Loucy (cell line): ENCODE measurements around the gene SLC15A1.

ENCODE experiments used
- EZH2phosphoT487 ChIP-seq: fragments of 200-600 bp; IDR thresholded peaks from 2 replicates; pipeline ENCODE4 v1.6.1; 2018; ENCODE audit warnings: antibody characterized with exemption, mild to moderate bottlenecking, moderate library complexity, borderline replicate concordance
- TF ChIP-seq, protein P1 (sequence below): fragments of 200-600 bp; sonication (generic); conservative IDR thresholded peaks from 2 replicates; pipeline ENCODE4 v1.5.1; 2014; ENCODE audit warnings: mild to moderate bottlenecking, antibody characterized with exemption, low read length

GRCh38 chr13:98693756-98694155 is 58.7 kb downstream of the SLC15A1 start:
- TF ChIP-seq, protein P1, sequence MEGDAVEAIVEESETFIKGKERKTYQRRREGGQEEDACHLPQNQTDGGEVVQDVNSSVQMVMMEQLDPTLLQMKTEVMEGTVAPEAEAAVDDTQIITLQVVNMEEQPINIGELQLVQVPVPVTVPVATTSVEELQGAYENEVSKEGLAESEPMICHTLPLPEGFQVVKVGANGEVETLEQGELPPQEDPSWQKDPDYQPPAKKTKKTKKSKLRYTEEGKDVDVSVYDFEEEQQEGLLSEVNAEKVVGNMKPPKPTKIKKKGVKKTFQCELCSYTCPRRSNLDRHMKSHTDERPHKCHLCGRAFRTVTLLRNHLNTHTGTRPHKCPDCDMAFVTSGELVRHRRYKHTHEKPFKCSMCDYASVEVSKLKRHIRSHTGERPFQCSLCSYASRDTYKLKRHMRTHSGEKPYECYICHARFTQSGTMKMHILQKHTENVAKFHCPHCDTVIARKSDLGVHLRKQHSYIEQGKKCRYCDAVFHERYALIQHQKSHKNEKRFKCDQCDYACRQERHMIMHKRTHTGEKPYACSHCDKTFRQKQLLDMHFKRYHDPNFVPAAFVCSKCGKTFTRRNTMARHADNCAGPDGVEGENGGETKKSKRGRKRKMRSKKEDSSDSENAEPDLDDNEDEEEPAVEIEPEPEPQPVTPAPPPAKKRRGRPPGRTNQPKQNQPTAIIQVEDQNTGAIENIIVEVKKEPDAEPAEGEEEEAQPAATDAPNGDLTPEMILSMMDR = no peak
- no peak for TF ChIP-seq EZH2phosphoT487
